GM19468 (cell line): ENCODE results near the gene HES2.
A peak's percentile ranks its signal among the peaks of the same experiment; 100 is the strongest.
"Not testable (repeated sequence)": the region's sequence is repeated elsewhere in the genome, so short reads cannot be mapped to it uniquely, and the experiment has no call there.

Experiments
- ATAC-seq: cut with Tn5 transposase; IDR thresholded peaks from one replicate; pipeline ENCODE4 v1.9.1; 2021; ENCODE audit warnings: mild to moderate bottlenecking, moderate library complexity, moderate number of reproducible peaks; ENCODE audit not compliant: unreplicated experiment; ENCODE audit errors: extremely low read depth

HES2 gene

DNA sequence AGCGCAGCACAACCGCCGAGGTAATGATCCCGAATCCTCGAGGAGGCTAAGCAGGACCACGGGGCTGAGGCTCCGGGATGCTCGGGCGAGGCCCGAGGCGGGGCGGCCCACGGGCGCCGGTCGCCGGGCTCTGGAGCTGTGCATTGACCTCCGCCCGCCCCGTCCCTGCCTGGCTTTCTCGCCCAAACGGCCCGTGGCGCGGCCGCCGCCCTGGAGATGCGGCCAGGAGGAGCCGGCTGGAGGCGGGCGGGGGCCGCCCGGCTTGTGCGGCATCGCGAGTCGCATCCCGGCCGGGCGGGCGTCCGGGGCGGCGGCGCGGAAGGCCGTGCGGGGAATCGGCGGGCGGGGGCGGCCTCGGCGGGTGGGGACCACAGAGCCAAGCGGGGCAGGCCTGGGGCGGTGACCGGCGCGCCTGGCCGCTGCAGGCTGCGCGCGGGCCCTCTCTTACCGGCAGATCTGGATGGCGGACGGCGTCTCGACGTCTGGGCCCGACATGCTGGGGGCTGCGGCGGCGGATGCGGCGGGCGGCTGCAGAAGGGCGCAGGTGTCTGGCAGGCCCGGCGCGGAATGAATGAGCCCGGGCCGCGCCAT, 26.8 kb downstream of the HES2 start:
- peak; percentile 38 for ATAC-seq

GRCh38 chr1:6391951-6392808, 27.5 kb downstream of the HES2 start:
- ATAC-seq: no peak

GRCh38 chr1:6389971-6390370, 29.7 kb downstream of the HES2 start:
- no peak for ATAC-seq

GRCh38 chr1:6386371-6386949, 33.3 kb downstream of the HES2 start:
- no peak for ATAC-seq

DNA sequence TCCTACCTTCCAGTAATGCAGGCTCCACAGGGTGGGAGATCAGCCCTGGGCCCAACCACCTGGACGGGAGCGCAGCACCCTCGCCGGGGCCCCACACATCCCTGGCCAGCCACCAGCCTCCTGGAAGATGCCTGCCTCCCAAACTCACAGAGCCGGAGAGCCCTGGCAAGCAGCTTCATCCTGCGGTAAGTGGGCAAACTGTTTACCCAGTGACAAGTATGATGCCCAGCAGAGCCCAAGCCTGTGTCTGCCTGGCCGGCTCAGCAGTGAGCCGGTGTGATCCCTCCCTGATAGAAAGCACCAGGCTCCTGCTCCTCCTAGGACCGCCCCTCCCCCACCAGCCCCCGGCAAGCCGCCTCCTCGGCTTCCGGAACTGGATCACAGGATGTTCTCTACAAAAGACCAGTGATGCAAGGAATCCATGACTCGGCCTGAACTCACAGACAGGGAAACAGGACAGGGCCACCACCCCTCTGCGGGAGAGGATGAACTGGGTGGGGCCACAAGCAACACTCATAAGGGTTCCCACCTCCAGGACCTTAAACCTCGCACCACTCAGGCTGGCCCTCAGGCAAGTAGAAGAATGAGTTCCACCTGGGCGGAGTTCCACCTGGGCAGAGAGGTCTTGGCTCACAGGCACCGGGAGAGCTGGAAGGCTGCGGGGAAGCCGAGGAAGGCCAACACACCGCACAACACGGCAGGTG, 34.1 kb downstream of the HES2 start:
- ATAC-seq: no peak

DNA sequence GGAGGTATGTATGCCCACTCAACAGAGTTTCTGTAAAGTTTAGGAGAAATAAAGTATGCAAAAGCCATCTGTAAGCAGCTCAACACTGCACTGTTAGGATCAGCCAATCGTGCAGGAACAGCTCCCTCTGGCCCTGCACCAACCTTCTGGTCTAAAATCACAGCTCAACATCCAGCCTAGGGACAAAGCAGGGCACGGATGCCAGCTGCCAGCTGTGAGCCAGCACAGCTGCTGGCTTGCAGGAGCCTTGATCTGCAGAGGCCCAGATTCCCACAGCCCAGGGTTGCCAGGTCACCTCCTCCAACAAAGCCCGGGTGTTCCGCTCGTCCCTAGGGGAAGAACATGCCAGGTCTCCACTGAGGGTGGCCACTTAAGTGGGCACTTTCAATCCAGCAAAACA, 34.8 kb downstream of the HES2 start:
- ATAC-seq: no peak

DNA sequence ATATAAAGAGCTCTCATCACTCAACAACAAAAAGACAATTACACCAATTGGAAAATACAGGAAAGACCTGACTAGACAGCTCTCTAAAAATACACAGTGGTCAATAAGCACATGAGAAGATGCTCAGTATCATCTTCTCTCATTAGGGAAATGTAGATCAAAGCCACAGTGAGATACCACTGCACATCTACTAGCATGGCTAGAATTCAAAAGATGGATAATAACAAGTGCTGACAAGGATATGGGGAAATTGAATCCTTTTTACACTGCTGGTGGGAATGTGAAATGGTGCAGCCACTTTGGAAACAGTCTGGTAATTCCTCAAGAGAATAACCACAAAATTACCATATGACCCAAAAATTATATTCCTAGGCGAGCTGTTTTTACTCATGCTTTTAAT, 35.6 kb downstream of the HES2 start:
- ATAC-seq: no peak

DNA sequence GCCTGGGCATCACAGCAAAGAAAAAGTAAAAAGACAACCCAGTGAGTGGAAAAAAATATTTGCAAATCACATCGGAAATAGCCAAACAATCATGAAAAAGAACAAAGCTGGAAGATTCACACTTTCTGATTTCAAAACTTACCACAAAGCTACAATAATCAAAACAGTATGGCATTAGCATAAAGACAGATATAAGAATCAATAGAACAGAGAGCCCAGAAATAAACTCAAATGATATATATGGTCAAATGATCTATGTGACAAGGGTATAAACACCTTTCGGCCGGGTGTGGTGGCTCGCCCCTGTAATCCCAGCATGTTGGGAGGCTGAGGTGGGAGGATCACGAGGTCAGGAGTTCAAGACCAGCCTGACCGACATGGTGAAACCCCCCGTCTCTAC, 39.7 kb downstream of the HES2 start:
- ATAC-seq: no peak

DNA sequence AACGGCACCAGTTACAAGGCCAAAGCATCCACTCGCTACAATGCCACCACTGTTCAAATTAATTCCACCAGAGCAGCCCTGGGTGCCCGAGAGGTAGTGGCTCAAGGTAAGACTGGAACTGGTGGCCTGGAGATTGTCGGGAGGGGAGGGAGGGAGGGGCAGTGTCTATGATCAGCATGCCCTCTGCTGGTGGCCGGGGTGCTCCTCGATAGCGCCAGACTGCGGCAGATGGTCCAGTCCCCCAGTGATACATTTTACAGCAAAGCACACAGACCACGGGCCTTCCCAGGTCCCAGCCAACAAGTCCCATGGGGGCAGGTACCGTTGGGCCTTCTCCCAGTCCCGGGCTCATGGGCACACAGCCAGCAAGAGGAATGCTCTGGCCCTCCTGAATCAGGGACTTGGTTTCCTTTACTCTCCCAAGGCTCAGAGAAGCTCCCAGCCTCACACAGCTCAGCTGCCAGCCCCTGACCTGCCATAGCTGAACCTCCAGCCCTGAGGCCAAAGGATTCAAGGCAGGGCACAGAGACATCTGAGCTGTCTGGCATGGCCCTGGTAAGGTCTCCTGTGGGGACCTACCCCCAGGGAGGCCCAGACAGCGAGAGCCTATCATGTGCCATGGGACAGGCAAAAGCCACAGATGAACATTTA, 41.5 kb downstream of the HES2 start:
- ATAC-seq: no peak

DNA sequence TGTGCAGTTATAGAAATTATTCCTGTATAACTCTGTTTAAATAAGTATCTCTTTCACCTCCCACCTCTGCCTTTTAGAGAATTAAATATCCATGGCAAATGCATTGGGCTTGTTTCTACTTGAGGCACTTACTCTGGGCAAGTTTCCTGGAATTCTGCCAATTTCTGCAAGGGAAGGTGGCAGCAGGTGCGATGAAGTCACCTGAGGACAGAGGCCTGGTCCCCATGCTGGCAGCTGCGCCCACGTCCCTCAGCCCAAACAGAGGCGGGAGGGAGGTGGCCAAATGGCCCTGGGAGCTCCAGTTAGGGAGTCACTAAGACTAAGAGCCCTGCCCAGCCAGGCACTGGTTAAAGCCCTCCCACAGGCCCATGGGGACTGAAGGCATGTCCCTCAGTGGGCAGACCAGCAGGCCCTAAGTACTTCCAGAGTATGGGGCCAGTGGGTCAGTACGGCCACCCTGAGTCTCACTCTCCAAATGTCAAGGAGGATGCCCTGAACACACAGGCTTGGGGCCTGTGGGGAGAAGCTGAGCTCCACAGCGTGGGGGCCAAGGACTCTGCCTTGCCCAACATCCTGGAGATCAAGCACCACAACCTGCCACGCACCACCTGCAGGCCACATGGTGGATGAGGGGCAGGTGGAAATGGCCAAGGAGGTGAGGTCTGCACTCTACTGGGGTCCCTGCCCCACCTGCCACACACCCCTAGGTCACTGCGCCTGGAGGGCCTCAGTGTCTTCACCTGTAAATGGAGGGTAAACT, 45.6 kb downstream of the HES2 start:
- no peak for ATAC-seq

DNA sequence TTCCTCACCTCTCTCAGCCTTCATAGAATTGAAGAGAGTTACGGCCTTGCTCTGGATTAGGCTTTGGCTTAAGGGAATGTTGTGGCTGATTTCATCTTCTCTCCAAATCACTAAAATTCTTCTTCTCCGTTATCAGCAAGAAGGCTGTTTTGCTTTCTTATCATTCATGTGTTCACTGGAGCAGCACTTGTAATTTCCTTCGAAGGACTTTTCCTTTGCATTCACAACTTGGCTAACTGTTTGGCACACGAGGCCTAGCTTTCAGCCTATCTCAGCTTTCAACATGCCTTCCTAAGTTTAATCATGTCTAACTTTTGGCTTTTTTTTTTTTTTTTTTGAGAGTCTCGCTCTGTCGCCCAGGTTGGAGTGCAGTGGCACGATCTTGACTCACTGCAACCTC, 47.5 kb downstream of the HES2 start:
- not testable (repeated sequence) for ATAC-seq

- no peak for ATAC-seq
These were observed 49.7 kb downstream of the HES2 start for GRCh38 chr1:6370006-6370405.

DNA sequence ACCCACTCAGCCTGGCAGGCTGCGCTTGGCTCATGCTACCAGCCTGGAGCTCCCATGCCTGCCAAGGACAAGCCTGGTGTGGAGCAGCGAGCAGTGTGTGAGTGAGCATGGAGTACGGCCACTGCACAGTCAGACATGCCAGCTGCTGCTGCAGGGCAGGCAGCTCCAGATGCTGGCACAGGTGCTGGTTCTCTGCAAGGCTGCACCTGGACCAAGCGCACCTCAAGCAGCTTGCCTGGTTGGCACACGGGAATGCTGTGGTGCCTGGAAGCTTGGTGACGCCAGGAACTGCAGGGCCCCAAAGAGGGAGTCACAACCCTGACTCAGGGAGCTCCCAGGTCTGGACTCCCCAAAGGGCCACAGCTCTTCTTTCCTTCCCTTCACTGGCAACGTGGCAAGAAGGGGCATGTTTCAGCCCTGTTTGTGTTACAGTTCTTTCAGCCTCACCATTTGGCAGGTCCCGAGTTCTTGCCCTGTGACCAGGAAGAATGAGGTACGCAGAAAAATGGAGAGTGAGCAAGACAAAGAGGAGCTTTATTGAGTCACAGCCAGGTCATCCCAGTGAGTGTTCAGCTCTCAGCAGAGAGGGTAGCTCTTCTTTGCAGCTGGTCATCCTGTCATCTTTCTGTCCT, 52.2 kb downstream of the HES2 start:
- ATAC-seq: no peak

DNA sequence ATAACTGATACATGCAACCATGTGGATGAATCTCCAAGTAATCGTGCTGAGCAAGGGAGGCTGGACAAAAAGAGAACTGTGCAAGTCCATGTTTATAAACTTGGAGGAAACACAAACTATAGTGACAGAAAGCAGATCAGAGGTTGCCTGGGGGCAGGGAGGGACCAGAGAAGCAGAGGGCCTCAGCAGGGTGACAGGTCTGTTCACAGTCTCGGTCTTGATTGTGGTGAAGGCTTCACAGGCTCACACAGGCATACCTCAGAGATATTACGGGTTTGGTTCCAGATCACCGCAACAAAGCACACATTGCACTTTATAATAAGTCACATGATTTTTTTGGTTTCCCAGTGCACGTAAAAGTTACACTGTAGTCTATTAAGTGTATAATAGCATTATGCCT, 54.7 kb downstream of the HES2 start:
- ATAC-seq: no peak

DNA sequence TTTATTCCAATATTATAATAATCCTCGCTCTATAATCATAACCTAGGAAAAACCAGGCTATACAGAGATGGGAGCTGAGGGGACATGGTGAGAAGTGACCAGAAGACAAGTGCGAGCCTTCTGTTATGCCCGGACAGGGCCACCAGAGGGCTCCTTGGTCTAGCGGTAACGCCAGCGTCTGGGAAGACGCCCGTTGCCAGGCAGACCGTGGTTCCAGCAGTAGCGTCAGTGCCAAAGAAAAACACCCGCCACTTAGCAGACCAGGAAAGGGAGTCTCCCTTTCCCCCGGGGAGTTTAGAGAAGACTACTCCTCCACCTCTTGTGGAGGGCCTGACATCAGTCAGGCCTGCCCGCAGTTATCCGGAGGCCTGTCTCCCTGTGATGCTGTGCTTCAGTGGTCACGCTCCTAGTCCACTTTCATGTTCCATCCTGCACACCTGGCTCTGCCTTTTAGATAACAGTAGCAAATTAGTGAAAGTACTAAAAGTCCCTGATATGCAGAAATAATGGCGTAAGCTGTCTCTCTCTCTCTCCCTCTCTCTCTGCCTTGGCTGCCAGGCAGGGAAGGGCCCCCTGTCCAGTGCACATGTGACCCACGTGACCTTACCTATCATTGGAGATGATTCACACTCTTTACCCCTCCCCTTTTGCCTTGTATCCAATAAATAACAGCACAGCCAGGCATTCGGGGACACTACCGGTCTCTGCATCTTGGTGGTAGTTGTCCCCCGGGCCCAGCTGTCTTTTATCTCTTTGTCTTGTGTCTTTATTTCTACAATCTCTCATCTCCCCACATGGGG, 56.4 kb downstream of the HES2 start:
- not testable (repeated sequence) for ATAC-seq
